Astrocyte of the spinal cord (primary cell): ENCODE measurements around the gene ILDR1.
A peak's percentile ranks its signal among the peaks of the same experiment; 100 is the strongest.

Experiments
- DNase-seq: peaks from one replicate; pipeline ENCODE4 v3.0.0; 2011; ENCODE audit warnings: low read depth, low spot score
- H3K4me3 ChIP-seq: 2 replicates; pipeline ENCODE4 v1.5.1; 2011; ENCODE audit warnings: low read depth, mild to moderate bottlenecking, low read length, moderate library complexity
- in situ Hi-C: cut with HindIII; loops from 2 replicates; pipeline ENCODE4 v1.10.0; 2017; ENCODE audit warnings: low sequenced_read_pairs
- TF ChIP-seq, protein P1 (sequence below): IDR thresholded peaks from 2 replicates; pipeline ENCODE4 v1.5.1; 2012; ENCODE audit warnings: low read depth, mild to moderate bottlenecking, low read length, inconsistent platforms

Gene ILDR1

GRCh38 chr3:121975702-121976302 lies 46.2 kb downstream of the ILDR1 start:
- TF ChIP-seq, protein P1, sequence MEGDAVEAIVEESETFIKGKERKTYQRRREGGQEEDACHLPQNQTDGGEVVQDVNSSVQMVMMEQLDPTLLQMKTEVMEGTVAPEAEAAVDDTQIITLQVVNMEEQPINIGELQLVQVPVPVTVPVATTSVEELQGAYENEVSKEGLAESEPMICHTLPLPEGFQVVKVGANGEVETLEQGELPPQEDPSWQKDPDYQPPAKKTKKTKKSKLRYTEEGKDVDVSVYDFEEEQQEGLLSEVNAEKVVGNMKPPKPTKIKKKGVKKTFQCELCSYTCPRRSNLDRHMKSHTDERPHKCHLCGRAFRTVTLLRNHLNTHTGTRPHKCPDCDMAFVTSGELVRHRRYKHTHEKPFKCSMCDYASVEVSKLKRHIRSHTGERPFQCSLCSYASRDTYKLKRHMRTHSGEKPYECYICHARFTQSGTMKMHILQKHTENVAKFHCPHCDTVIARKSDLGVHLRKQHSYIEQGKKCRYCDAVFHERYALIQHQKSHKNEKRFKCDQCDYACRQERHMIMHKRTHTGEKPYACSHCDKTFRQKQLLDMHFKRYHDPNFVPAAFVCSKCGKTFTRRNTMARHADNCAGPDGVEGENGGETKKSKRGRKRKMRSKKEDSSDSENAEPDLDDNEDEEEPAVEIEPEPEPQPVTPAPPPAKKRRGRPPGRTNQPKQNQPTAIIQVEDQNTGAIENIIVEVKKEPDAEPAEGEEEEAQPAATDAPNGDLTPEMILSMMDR, result no peak
- DNase-seq, result no peak
- in situ Hi-C loops, result no loop called here
- no peak overlapping the region for H3K4me3 ChIP-seq

GRCh38 chr3:121974601-121975111 lies 47.4 kb downstream of the ILDR1 start:
- DNase-seq, result no peak
- in situ Hi-C loops, result no loop called here
- no peak overlapping the region for H3K4me3 ChIP-seq
- TF ChIP-seq, protein P1, result no peak

DNA sequence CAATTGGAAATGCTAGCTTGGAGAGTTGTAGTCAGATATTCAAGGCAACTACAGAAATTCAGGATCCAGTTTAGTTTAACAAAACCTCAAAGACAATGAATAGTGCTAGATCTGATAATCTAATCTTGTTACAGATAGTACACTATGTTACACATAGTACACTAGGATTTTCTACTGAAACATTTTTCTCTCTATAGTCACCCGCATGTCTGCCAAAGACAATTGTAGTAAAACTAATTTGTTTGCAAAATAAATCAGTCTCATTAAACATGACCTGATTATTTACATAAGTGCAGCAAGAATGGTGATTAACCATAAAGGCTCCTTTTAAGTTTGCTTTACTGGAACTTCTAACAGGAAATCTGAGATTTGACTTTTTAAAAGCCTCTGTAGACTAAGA lies 52.0 kb downstream of the ILDR1 start:
- no peak overlapping the region for H3K4me3 ChIP-seq
- in situ Hi-C loops, result no loop called here
- TF ChIP-seq, protein P1, result no peak
- DNase-seq, result peak; percentile 13

DNA sequence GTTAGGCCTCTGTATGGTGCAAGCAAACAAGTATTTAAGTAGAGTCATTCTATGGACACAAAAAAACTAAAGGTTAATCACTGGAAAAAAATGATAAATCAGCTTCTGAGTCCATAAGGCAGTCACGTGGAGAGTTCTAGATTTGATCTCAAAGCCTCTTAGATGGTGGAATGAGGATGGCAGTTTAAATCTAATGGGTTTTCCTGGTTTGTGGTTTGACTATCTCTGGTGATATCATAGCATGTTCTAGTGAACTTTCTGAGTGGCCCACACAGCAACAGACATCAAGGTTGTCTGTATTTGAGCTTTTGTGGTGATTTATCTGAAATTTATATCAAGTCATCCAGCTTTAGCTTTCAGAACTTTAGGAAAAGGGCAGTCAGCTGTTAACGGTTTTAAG lies 52.4 kb downstream of the ILDR1 start:
- H3K4me3 ChIP-seq, result no peak overlapping the region
- TF ChIP-seq, protein P1, result no peak
- in situ Hi-C loops, result no loop called here
- no peak for DNase-seq

- in situ Hi-C loops, result no loop called here
- H3K4me3 ChIP-seq, result no peak overlapping the region
- TF ChIP-seq, protein P1, result no peak
- no peak for DNase-seq
Measured at GRCh38 chr3:121963608-121964007, 58.4 kb downstream of the ILDR1 start.

- in situ Hi-C loops, result no loop called here
- no peak for DNase-seq
Measured at GRCh38 chr3:121962443-121962842, 59.6 kb downstream of the ILDR1 start.

More at GRCh38 chr3:121962443-121962842, 59.6 kb downstream of the ILDR1 start:
- no peak overlapping the region for H3K4me3 ChIP-seq
- TF ChIP-seq, protein P1, result no peak
